ENCODE data around the gene NEURL4. TPM values are rescaled to one million over a fixed set of nuclear protein-coding genes. Genes with fewer than 3 reads are reported as not detected.

NEURL4 gene
- total RNA-seq, 1 donor from 2014 or later: 28.0 TPM

GRCh38 chr17:7280519-7281073 lies 48.5 kb downstream of the NEURL4 start:
- Mint-ChIP-seq H3K27me3 (ENCODE audit: low read depth) (peaks cover under 1% of the 10 kb centered on the region), H3K27ac (ENCODE audit: unreplicated experiment) (peak overlapping the region; percentile 89), H3K4me3 (ENCODE audit: unreplicated experiment) (peak overlapping the region; percentile 75), H3K4me1 (ENCODE audit: low read depth) (peaks cover 17% of the 10 kb centered on the region), H3K36me3 (ENCODE audit: low read depth) (no peaks in the 10 kb centered on the region), H3K9me3 (ENCODE audit: low read depth) (no peaks in the 10 kb centered on the region)
- DNase-seq (ENCODE audit: low spot score): no peak
- TF ChIP-seq, protein P1, sequence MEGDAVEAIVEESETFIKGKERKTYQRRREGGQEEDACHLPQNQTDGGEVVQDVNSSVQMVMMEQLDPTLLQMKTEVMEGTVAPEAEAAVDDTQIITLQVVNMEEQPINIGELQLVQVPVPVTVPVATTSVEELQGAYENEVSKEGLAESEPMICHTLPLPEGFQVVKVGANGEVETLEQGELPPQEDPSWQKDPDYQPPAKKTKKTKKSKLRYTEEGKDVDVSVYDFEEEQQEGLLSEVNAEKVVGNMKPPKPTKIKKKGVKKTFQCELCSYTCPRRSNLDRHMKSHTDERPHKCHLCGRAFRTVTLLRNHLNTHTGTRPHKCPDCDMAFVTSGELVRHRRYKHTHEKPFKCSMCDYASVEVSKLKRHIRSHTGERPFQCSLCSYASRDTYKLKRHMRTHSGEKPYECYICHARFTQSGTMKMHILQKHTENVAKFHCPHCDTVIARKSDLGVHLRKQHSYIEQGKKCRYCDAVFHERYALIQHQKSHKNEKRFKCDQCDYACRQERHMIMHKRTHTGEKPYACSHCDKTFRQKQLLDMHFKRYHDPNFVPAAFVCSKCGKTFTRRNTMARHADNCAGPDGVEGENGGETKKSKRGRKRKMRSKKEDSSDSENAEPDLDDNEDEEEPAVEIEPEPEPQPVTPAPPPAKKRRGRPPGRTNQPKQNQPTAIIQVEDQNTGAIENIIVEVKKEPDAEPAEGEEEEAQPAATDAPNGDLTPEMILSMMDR (IDR thresholded peaks at IDR 0.05): peak; percentile 90

DNA sequence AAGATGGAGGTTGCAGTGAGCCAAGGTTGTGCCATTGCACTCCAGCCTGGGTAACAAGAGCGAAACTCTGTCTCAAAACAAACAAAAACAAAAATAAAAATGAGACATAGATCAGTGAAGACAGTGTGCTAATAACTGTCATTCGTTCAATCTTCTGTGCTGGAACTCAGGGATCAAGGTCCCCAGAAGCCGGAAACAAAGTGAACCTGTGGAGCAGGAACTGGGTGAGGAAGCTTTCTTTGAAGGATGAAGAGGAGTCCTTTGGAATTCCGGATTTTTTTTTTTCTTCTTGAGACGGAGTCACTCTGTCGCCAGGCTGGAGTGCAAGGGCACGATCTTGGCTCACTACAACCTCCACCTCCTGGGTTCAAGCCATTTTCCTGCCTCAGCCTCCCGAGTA lies 49.7 kb downstream of the NEURL4 start:
- Mint-ChIP-seq H3K9me3 (ENCODE audit: low read depth) (no peaks in the 10 kb centered on the region), H3K27me3 (ENCODE audit: low read depth) (no peaks in the 10 kb centered on the region), H3K27ac (ENCODE audit: unreplicated experiment) (no peak overlapping the region), H3K4me1 (ENCODE audit: low read depth) (peaks cover 17% of the 10 kb centered on the region), H3K4me3 (ENCODE audit: unreplicated experiment) (no peak overlapping the region), H3K36me3 (ENCODE audit: low read depth) (no peaks in the 10 kb centered on the region)
- no peak for DNase-seq (ENCODE audit: low spot score)
- TF ChIP-seq, protein P1 (IDR thresholded peaks at IDR 0.05): no peak

DNA sequence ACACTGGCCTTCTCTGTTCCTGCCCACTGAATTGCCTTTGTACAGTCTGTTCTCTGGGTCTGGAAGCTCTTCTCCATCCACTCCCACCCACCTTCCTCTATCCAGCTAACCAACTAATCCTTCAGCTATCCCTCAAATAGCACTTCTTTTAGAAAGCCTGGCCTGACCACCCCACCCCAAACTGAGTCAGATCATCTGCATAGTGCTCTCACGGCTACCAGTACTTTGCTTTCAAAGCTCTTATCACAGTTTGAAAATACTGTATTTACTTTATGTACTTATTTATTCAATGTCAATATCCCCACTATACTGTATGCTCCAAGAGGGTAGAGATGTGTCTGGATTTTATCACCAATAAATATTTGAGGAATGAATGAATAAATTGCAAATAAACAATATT lies 62.4 kb downstream of the NEURL4 start:
- DNase-seq (ENCODE audit: low spot score): no peak
- Mint-ChIP-seq H3K36me3 (ENCODE audit: low read depth) (no peaks in the 10 kb centered on the region), H3K4me1 (ENCODE audit: low read depth) (peaks cover 29% of the 10 kb centered on the region), H3K4me3 (ENCODE audit: unreplicated experiment) (no peak overlapping the region), H3K9me3 (ENCODE audit: low read depth) (no peaks in the 10 kb centered on the region), H3K27ac (ENCODE audit: unreplicated experiment) (no peak overlapping the region), H3K27me3 (ENCODE audit: low read depth) (peaks cover 10% of the 10 kb centered on the region)
- TF ChIP-seq, protein P1 (IDR thresholded peaks at IDR 0.05): no peak

Other genes starting within 250 kb of the NEURL4 start
- not detected in 3 replicates for gene CLEC10A, start 249.1 kb downstream of the NEURL4 start, total RNA-seq
- not detected in 3 replicates for gene ASGR2, start 214.5 kb downstream of the NEURL4 start, total RNA-seq
- gene ASGR1, start 150.0 kb downstream of the NEURL4 start, total RNA-seq: 0.46 to 1.9 TPM (median 0.97 TPM) in 3 replicates
- 28.3 to 34.4 TPM (median 31.3 TPM) in 3 replicates for gene DLG4, start 109.5 kb downstream of the NEURL4 start, total RNA-seq
- 427 to 584 TPM (median 454 TPM) in 3 replicates for gene ACADVL, start 109.4 kb downstream of the NEURL4 start, total RNA-seq
- 58.8 to 65.2 TPM (median 59.5 TPM) in 3 replicates for gene DVL2, start 94.8 kb downstream of the NEURL4 start, total RNA-seq
- gene PHF23, start 89.9 kb downstream of the NEURL4 start, total RNA-seq: 49.5 to 57.8 TPM (median 53.1 TPM) in 3 replicates
- gene GABARAP, start 86.9 kb downstream of the NEURL4 start, total RNA-seq: 449 to 459 TPM (median 455 TPM) in 3 replicates
- gene CTDNEP1, start 77.6 kb downstream of the NEURL4 start, total RNA-seq: 105 to 118 TPM (median 111 TPM) in 3 replicates
- 24.9 to 32.7 TPM (median 25.8 TPM) in 3 replicates for gene ELP5, start 77.1 kb downstream of the NEURL4 start, total RNA-seq
- gene CLDN7, start 66.9 kb downstream of the NEURL4 start, total RNA-seq: 0.42 to 0.54 TPM (median 0.46 TPM) in 3 replicates
- gene SLC2A4, start 47.6 kb downstream of the NEURL4 start, total RNA-seq: 0.15 to 0.38 TPM (median 0.30 TPM) in 3 replicates
- gene YBX2, start 34.7 kb downstream of the NEURL4 start, total RNA-seq: 0.56 to 0.57 TPM in 2 of 3 replicates, not detected in the other
- gene EIF5A, start 21.7 kb downstream of the NEURL4 start, total RNA-seq: 364 to 494 TPM (median 376 TPM) in 3 replicates
- gene GPS2, start 14.0 kb downstream of the NEURL4 start, total RNA-seq: 43.9 to 64.9 TPM (median 55.3 TPM) in 3 replicates
- gene ACAP1, start 7.2 kb upstream of the NEURL4 start, total RNA-seq: 2.9 to 6.8 TPM (median 3.7 TPM) in 3 replicates
- 16.6 to 23.3 TPM (median 23.0 TPM) in 3 replicates for gene KCTD11, start 22.8 kb upstream of the NEURL4 start, total RNA-seq
- not detected in 3 replicates for gene TMEM95, start 25.8 kb upstream of the NEURL4 start, total RNA-seq
- 0.22 to 0.72 TPM in 2 of 3 replicates, not detected in the other for gene TNK1, start 51.8 kb upstream of the NEURL4 start, total RNA-seq
- 79.8 to 82.6 TPM (median 81.5 TPM) in 3 replicates for gene PLSCR3, start 65.2 kb upstream of the NEURL4 start, total RNA-seq
- gene TMEM256, start 74.8 kb upstream of the NEURL4 start, total RNA-seq: 32.8 to 42.8 TPM (median 34.3 TPM) in 3 replicates
- gene NLGN2, start 78.5 kb upstream of the NEURL4 start, total RNA-seq: 45.2 to 49.8 TPM (median 46.7 TPM) in 3 replicates
- gene SPEM1, start 91.0 kb upstream of the NEURL4 start, total RNA-seq: not detected in 3 replicates
- gene SPEM2, start 96.3 kb upstream of the NEURL4 start, total RNA-seq: not detected in 3 replicates
- not detected in 3 replicates for gene SPEM3, start 99.5 kb upstream of the NEURL4 start, total RNA-seq
- gene TMEM102, start 106.1 kb upstream of the NEURL4 start, total RNA-seq: 6.9 to 9.1 TPM (median 7.7 TPM) in 3 replicates
- gene FGF11, start 110.2 kb upstream of the NEURL4 start, total RNA-seq: 5.0 to 6.0 TPM (median 5.1 TPM) in 3 replicates
- 12.2 to 14.0 TPM (median 12.6 TPM) in 3 replicates for gene CHRNB1, start 115.7 kb upstream of the NEURL4 start, total RNA-seq
- gene ZBTB4, start 150.3 kb upstream of the NEURL4 start, total RNA-seq: 50.9 to 51.9 TPM (median 51.0 TPM) in 3 replicates
- not detected in 3 replicates for gene SLC35G6, start 152.1 kb upstream of the NEURL4 start, total RNA-seq
- gene POLR2A, start 155.0 kb upstream of the NEURL4 start, total RNA-seq: 113 to 121 TPM (median 115 TPM) in 3 replicates
- 12.1 to 23.3 TPM (median 23.0 TPM) in 3 replicates for gene TNFSF12, start 219.7 kb upstream of the NEURL4 start, total RNA-seq
- gene TNFSF13, start 229.4 kb upstream of the NEURL4 start, total RNA-seq: 0.48 to 1.9 TPM (median 1.7 TPM) in 3 replicates
- gene SENP3, start 232.6 kb upstream of the NEURL4 start, total RNA-seq: 45.3 to 57.8 TPM (median 49.4 TPM) in 3 replicates

Data from chondrocyte (in vitro differentiated cells).